ENCODE measurements around the gene ZNF566. TPM values are rescaled to one million over a fixed set of nuclear protein-coding genes. Genes with fewer than 3 reads are reported as not detected.

ZNF566 gene
- total RNA-seq: 12.1 and 13.2 TPM in 2 replicates
- long read RNA-seq, transcript ZNF566-205 (5 exons, 793 nt): major isoform, 8 of 36 reads
- long read RNA-seq, transcript ZNF566-201 (5 exons, 2,755 nt): minor isoform, 5 of 36 reads
- long read RNA-seq, transcript ZNF566-203 (5 exons, 584 nt): minor isoform, 7 of 36 reads
- long read RNA-seq, transcript ZNF566-202 (5 exons, 2,644 nt): minor isoform, 5 of 36 reads
- long read RNA-seq, partial matches to known transcripts: 1 of 36 reads
- long read RNA-seq, other reads (novel, unspliced or antisense): 8 of 36 reads

GRCh38 chr19:36489118-36489919 is at the start of gene ZNF566:
ZNF566 (minus strand) TSS chr19:36489561; CDS start chr19:36476557, 13,004 bp downstream.
- Mint-ChIP-seq H3K4me1 (ENCODE audit: unreplicated experiment) (peaks cover 17% of the 10 kb centered on the region), H3K4me3 (ENCODE audit: unreplicated experiment) (peak within 1 kb of the TSS; percentile 98), H3K36me3 (ENCODE audit: unreplicated experiment) (peaks cover 17% of the 10 kb centered on the region), H3K9me3 (ENCODE audit: unreplicated experiment) (peaks cover 6% of the 10 kb centered on the region), H3K27me3 (ENCODE audit: unreplicated experiment) (no peaks in the 10 kb centered on the region), H3K27ac (ENCODE audit: unreplicated experiment) (peak within 1 kb of the TSS; percentile 100)
- no peak for TF ChIP-seq CTCF (IDR thresholded peaks at IDR 0.05)
- peak; percentile 97 for DNase-seq (ENCODE audit: extremely low spot score, unreplicated experiment)

- H3K4me3 Mint-ChIP-seq (ENCODE audit: unreplicated experiment): peak overlapping the region; percentile 100
- H3K9me3 Mint-ChIP-seq (ENCODE audit: unreplicated experiment): peaks cover 4% of the 10 kb centered on the region
- H3K27me3 Mint-ChIP-seq (ENCODE audit: unreplicated experiment): no peaks in the 10 kb centered on the region
- peaks cover 32% of the 10 kb centered on the region for H3K36me3 Mint-ChIP-seq (ENCODE audit: unreplicated experiment)
- peaks cover 22% of the 10 kb centered on the region for H3K4me1 Mint-ChIP-seq (ENCODE audit: unreplicated experiment)
- DNase-seq (ENCODE audit: extremely low spot score, unreplicated experiment): no peak
- no peak for TF ChIP-seq CTCF (IDR thresholded peaks at IDR 0.05)
- peak overlapping the region; percentile 100 for H3K27ac Mint-ChIP-seq (ENCODE audit: unreplicated experiment)
Observed at GRCh38 chr19:36528921-36529518, 39.7 kb upstream of the ZNF566 start.

- peak within 1 kb of the TSS; percentile 100 for H3K27ac Mint-ChIP-seq (ENCODE audit: unreplicated experiment)
- peak within 1 kb of the TSS; percentile 100 for H3K4me3 Mint-ChIP-seq (ENCODE audit: unreplicated experiment)
- TF ChIP-seq CTCF (IDR thresholded peaks at IDR 0.05): no peak
- peaks cover 22% of the 10 kb centered on the region for H3K4me1 Mint-ChIP-seq (ENCODE audit: unreplicated experiment)
- H3K27me3 Mint-ChIP-seq (ENCODE audit: unreplicated experiment): no peaks in the 10 kb centered on the region
- DNase-seq (ENCODE audit: extremely low spot score, unreplicated experiment): peak; percentile 99
- H3K36me3 Mint-ChIP-seq (ENCODE audit: unreplicated experiment): peaks cover 30% of the 10 kb centered on the region
- peaks cover 4% of the 10 kb centered on the region for H3K9me3 Mint-ChIP-seq (ENCODE audit: unreplicated experiment)
Observed at GRCh38 chr19:36528194-36528920, 39.0 kb upstream of the ZNF566 start, which contains the start of gene ZNF260. ZNF260 (minus strand) TSS chr19:36528271; CDS start chr19:36515238, 13,033 bp downstream.

GRCh38 chr19:36527873-36528193 is 38.5 kb upstream of the ZNF566 start:
- Mint-ChIP-seq H3K4me3 (ENCODE audit: unreplicated experiment) (peak overlapping the region; percentile 100), H3K9me3 (ENCODE audit: unreplicated experiment) (peaks cover 9% of the 10 kb centered on the region), H3K4me1 (ENCODE audit: unreplicated experiment) (peaks cover 22% of the 10 kb centered on the region), H3K36me3 (ENCODE audit: unreplicated experiment) (peaks cover 32% of the 10 kb centered on the region), H3K27ac (ENCODE audit: unreplicated experiment) (peak overlapping the region; percentile 100), H3K27me3 (ENCODE audit: unreplicated experiment) (no peaks in the 10 kb centered on the region)
- DNase-seq (ENCODE audit: extremely low spot score, unreplicated experiment): no peak
- TF ChIP-seq CTCF (IDR thresholded peaks at IDR 0.05): no peak

All from osteocyte (in vitro differentiated cells).